ENCODE data around the gene MOCOS.

- TF ChIP-seq CTCF (IDR thresholded peaks at IDR 0.05; ENCODE audit: insufficient read depth, low read depth, low read length) (no peak), EZH2 (IDR thresholded peaks at IDR 0.05; ENCODE audit: insufficient read depth, low read length) (no peak)
These were observed 4.3 kb upstream of the MOCOS start for GRCh38 chr18:36183033-36183432.
